ENCODE results near the gene CYP3A4.
"Not testable (repeated sequence)": the region's sequence is repeated elsewhere in the genome, so short reads cannot be mapped to it uniquely, and the experiment has no call there.

CYP3A4 gene

DNA sequence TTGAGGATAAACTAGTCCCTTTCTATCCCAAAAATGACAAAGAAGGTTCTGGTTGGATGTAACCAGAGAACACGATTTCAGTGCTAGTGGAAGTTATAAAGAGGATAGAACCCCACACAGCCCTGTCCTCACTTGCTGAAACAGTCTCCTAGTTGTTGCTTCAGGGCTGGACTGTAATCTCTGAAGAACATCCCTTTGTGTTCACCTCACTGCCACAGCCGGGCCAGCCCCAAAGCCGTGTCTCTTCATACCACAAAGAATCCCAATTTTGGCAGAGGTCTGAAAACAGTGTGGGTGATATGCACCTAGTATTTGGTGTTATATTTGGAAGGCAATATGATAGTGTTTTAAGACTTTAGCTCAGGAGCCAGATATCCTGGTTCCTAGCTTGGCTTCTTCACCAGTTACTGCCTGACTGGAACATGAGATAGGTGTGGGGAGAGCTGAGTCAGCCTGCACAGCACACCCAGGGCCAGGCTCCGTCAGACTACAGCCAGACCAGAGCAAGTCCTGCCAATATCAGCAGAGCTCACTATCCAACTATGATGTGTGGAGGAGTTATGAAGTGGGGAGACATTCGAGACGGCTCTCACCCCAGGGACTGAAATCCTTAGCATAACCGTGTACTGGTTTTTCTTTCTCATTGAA, 21.2 kb downstream of the CYP3A4 start:
- no peak for DNase-seq (ENCODE audit: low read depth in 1 of 2, low spot score in 1 of 2)

DNA sequence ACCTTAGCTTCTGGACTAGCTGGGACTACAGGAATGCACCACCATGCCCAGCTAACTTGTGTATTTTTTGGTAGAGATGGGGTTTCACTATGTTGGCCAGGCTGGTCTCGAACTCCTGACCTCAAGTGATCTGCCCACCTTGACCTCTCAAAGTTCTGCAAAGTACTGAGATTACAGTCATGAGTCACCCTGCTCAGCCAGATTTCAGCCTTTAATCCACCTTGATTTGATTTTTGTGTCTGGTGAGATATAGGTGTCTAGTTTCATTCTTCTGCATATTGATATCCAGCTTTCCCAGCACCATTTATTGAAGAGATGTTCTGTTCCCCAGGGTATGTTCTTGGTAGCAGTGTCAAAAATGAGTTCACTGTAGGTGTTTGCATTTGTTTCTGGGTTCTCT, 28.9 kb downstream of the CYP3A4 start:
- no peak for DNase-seq (ENCODE audit: low read depth in 1 of 2, low spot score in 1 of 2)

DNA sequence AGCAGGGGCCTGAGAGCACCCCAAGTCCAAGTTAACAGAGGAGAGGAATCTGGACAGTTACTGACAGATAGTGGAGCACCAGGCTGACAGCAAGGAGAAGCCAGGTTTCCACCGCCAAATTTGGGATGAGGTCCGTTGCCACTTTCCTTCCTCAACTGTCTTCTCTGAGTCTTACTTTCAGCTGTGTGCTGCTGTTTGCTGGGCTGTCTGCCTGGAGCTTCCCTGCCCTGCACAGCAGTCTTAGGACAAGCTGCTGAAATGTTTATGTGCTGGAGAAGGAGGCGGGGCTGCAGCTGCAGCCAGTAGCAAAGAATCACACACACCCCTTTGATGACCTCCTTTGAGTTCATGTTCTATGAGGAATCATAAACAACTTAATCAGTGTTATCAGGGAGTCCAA, 31.6 kb downstream of the CYP3A4 start:
- no peak for DNase-seq (ENCODE audit: low read depth in 1 of 2, low spot score in 1 of 2)

GRCh38 chr7:99751322-99752052, 32.5 kb downstream of the CYP3A4 start:
- DNase-seq (ENCODE audit: low read depth in 1 of 2, low spot score in 1 of 2): not testable (repeated sequence)

DNA sequence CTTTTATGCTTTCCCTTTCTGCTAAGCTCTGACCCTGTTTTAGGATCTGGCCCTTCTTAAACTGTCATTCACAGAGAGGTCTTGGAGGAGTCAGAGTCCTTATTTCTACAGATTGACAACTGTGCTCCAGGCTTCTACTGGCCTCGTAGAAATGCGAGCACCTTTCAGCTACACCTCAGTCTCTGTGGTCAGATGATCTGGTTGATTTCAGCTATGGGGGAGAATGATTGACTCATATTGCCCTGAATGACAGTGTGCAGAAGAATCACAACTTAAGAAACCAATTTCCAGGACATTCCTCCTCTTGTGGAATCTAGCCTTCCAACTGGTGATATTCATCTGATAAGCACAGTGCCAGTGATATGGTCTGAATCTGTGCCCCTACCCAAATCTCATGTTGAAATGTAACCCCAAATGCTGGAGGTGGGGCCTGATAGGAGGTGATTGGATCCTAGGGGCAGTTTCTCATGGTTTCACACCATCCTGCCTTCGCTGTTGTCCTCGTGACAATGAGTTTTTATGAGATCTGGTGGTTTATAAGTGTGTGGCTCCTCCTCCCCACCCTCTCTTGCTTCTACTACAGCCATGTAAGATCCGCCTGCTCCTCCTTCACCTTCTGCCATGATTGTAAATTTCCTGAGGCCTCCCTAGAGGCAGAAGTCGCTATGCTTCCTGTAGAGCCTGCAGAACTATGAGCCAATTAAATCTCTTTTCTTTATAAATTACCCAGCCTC, 35.0 kb downstream of the CYP3A4 start:
- no peak for DNase-seq (ENCODE audit: low read depth in 1 of 2, low spot score in 1 of 2)

- not testable (repeated sequence) for DNase-seq (ENCODE audit: low read depth in 1 of 2, low spot score in 1 of 2)
Observed at GRCh38 chr7:99746915-99747314, 37.1 kb downstream of the CYP3A4 start.

DNA sequence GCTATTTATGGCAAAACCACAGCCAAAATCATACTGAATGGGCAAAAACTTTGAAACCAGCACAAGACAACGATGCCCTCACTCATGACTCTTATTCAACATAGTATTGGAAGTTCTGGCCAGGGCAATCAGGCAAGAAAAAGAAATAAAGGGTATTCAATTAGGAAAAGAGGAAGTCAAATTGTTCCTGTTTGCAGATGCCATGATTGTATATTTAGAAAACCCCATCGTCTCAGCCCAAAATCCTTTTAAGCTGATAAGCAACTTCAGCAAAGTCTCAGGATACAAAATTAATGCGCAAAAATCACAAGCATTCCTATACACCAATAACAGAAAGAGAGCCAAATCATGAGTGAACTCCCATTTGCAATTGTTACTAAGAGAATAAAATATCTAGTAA, 38.6 kb downstream of the CYP3A4 start:
- DNase-seq (ENCODE audit: low read depth in 1 of 2, low spot score in 1 of 2): not testable (repeated sequence)

GRCh38 chr7:99742737-99743394, 41.1 kb downstream of the CYP3A4 start:
- DNase-seq (ENCODE audit: low read depth in 1 of 2, low spot score in 1 of 2): no peak

GRCh38 chr7:99741441-99741795, 42.6 kb downstream of the CYP3A4 start:
- no peak for DNase-seq (ENCODE audit: low read depth in 1 of 2, low spot score in 1 of 2)

DNA sequence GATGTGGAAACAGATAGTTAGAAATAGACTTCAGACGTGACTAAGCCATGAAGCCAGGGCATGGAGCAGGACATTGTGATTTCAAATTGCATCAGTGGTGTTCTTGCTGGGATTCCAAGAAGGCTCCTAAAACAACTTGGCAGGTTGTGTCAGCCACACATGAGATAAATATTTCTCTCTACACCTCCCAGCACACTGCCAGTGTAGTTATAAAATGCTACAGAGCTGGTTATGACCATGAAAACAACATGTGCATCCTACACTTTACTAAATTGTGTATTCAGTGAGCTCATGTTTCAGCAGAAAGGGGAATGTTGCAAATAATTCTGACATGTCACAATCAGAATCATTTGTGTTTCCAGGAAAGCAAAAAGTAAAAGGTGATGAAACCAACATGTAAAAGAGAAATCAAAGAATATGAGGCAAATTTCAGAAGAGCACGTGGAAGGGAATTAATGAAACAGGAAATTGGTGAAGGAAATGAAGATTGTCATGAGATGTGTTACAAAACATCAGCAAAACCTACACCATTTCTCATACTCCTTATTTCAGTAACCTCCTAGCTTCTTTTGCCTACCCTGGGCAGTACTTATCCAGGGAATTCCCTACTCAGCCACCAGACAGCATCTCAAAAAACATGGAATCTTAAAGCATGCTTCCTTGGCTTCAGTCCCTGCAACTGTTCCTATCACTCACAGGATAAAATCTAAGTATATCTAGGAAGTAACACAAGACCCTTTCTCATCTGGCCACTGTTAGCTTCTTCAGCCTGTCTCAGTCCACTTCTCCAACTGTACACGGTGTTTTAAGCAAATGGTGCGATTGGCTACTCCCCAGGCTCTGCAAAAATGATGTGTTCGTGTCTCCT, 43.2 kb downstream of the CYP3A4 start:
- no peak for DNase-seq (ENCODE audit: low read depth in 1 of 2, low spot score in 1 of 2)

- no peak for DNase-seq (ENCODE audit: low read depth in 1 of 2, low spot score in 1 of 2)
Observed at GRCh38 chr7:99739699-99740572, 44.0 kb downstream of the CYP3A4 start.

DNA sequence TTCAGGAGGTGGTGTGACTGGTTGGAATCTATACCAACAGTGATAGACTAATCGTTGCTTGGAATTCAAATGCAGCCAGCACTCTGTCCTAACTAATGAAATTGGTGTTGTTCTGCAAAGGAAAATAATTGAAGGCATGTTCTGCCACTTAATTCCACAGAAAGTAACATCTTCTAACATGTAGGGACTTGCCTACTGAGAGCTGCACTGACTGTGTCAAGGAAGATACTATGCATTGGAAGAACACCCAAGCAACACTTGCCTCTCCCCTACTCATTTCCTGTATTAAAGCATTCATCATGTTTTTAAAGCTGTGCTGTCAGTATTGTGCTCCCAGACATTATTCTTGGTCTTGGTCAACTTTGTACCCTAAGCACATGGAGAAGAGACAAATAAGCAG, 46.3 kb downstream of the CYP3A4 start:
- no peak for DNase-seq (ENCODE audit: low read depth in 1 of 2, low spot score in 1 of 2)

GRCh38 chr7:99736667-99737066, 47.3 kb downstream of the CYP3A4 start:
- not testable (repeated sequence) for DNase-seq (ENCODE audit: low read depth in 1 of 2, low spot score in 1 of 2)

DNA sequence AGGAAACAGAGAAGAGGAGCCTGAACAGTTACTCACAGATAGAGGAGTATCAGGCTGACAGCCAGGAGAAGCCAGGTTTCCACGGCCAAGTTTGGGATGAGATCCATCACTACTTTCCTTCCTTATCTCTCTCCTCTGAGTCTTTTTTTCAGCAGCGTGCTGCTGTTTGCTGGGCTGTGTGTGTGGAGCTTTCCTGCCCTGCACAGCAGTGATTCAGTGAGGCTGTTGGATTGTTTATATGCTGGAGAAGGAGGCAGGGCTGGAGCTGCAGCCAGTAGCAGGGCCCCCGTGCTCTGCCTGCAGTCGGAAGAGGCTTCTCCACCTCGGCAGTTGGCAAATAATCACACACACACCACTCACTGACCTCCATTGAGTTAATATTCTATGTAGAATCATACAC, 49.0 kb downstream of the CYP3A4 start, which contains the start of gene CYP3A7:
CYP3A7 (minus strand) TSS at position 210 of the 400 bp plus-strand sequence; CDS start at position 107, 103 bp downstream.
- DNase-seq (ENCODE audit: low read depth in 1 of 2, low spot score in 1 of 2): no peak

GRCh38 chr7:99733448-99733847, 50.5 kb downstream of the CYP3A4 start:
- DNase-seq (ENCODE audit: low read depth in 1 of 2, low spot score in 1 of 2): no peak

DNA sequence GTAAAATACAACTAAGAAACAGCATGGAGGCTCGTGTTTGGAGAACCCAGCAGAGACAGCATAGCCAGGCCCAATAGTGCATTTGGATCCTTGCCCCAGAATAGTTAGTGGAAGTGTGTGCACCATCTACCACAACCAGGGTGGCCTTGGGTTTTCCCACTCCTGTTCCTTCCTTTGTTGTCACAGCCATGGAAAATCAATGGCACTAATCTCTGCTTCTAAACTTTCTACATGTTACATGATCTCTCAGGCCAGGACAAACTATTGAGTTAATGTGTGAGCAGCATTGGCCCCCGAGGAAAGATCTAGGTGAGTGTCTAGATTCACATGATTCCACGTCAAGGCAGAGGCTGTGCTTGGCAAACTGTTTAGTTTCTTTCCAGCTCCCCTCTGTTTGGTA, 51.0 kb downstream of the CYP3A4 start:
- no peak for DNase-seq (ENCODE audit: low read depth in 1 of 2, low spot score in 1 of 2)

GRCh38 chr7:99731638-99732374, 52.2 kb downstream of the CYP3A4 start:
- no peak for DNase-seq (ENCODE audit: low read depth in 1 of 2, low spot score in 1 of 2)

GRCh38 chr7:99730992-99731391, 53.0 kb downstream of the CYP3A4 start:
- no peak for DNase-seq (ENCODE audit: low read depth in 1 of 2, low spot score in 1 of 2)

DNA sequence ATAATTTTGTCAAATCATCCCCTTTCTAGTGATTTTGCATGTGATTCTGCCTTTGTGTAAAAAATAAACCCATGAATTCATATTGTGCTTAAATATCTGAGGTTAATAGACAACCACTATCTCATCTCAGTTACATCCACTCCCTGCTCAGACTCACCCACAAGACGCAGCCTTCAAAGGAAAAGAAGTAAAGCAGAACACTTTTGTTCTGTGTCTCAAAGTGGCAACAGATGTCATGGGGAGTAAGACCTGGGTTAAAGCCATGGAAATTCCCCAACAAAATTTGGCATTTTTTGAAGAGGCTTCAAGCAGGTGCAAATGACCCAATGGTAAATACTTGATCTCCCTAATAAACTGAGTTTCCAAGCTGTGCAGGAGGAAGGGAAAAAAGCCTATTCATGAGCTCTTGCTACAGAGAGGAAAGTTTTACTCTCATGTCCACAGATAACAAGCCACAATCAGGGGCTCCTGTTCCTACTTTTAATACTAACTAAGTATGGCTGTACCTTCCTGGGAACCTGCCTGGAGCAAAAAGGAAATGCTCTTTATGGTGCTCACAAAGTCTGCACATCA, 53.7 kb downstream of the CYP3A4 start:
- no peak for DNase-seq (ENCODE audit: low read depth in 1 of 2, low spot score in 1 of 2)

Measured in activated CD4-positive, alpha-beta T cell treated with anti-CD3 and anti-CD28 coated beads, Interleukin-2, amount 50 U/mL, for 24 hours (primary cell).